ENCODE results near the gene YBX2. TPM values are rescaled to one million over a fixed set of nuclear protein-coding genes. Genes with fewer than 3 reads are reported as not detected.

Gene YBX2
- 0.07 TPM in 1 of 2 replicates, not detected in the other for total RNA-seq

GRCh38 chr17:7294614-7295153 is at the start of gene YBX2:
Gene YBX2 (minus strand): TSS chr17:7294639. CDS start chr17:7294500, 139 bp downstream.

GRCh38 chr17:7336240-7337175 is 42.1 kb upstream of the YBX2 start, which contains the start of gene ACAP1:
Gene ACAP1 (plus strand): TSS chr17:7336529. CDS start chr17:7336735, 206 bp downstream.

GRCh38 chr17:7328840-7329373 is 34.5 kb upstream of the YBX2 start, which contains the start of gene NEURL4:
Gene NEURL4 (minus strand): TSS chr17:7329335. CDS start chr17:7329312, 23 bp downstream.

GRCh38 chr17:7314719-7315569 is 20.5 kb upstream of the YBX2 start, which contains the start of gene GPS2:
Gene GPS2 (minus strand): TSS chr17:7315360. CDS start chr17:7315052, 308 bp downstream.

GRCh38 chr17:7306911-7307685 is 12.7 kb upstream of the YBX2 start, which contains the start of gene EIF5A:
Gene EIF5A (plus strand): TSS chr17:7307628. CDS start chr17:7309636, 2,008 bp downstream.

GRCh38 chr17:7281074-7281952 is 13.1 kb downstream of the YBX2 start, which contains the start of gene SLC2A4:
Gene SLC2A4 (plus strand): TSS chr17:7281718. CDS start chr17:7281935, 217 bp downstream.

DNA sequence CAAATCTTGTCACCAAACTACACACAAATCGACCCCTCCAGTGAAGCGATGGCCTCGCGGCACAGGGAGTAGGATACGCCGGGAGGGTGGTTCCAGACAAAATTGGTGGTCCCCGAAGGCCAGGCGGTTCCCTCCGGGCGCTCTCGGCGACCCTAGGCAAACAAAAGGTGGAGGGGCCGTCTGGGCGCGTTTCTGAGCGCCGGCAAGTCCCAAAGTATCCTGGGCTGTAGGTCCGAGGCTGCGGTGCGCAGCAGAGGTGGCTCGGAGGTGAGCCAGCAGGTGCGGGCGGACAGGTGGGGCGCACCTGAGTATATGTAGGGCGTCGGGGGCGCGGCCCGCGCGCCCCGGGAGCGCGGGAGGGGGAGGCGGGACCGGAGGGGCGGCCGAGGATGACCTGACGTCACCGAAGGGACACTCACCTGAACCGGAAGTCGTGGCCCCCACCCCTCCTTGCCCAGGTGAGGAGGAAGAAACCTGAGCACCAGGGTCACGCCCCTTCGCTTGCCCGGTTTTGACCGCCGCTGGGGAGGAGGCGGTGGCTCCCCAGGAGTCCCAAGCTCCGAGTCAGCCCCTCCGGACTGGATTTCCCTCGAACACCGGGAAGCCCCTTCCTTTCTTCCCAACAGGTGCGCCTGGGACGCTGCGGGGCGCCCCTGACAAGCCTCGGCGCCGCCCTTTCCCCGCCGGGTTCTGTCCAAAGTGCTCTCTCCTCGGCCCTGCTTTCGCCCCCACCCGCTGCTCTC is 32.1 kb downstream of the YBX2 start, which contains the start of gene CLDN7:
Gene CLDN7, minus strand, starts transcription at position 287 of the 743 bp plus-strand sequence. CDS start 435 bp downstream, outside the sequence.

GRCh38 chr17:7252176-7253043 is 42.0 kb downstream of the YBX2 start, which contains the start of gene ELP5:
Gene ELP5 (plus strand): TSS chr17:7252215. CDS start chr17:7252551, 336 bp downstream.

DNA sequence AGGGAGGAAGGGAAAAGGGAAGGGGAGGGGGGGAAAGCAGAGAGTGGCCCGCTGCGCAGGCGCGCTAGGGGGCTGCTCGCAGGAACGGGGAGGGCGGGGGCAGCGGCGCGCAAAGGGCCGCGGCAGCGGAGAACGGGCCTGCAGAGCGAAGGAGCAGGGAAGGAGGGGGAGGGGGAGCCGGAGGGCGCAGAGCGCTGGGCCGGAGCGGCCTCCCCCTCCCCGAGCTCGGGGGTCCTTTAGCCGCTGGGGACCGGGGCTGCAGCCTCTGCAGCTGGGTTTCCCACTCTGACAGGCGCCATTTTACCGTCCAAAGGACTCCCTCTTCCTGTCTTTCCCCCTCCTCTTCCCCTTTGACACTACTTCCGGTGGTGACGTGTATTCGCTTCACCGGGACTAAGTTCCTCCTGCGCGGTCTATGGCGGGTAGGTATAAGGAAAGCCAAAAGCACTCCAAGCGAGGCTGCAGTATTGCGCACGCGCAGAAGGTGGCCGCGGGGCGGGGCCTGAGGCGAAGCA is 42.7 kb downstream of the YBX2 start, which contains the start of gene CTDNEP1:
Gene CTDNEP1, minus strand, starts transcription at position 74 of the 515 bp plus-strand sequence. CDS start 438 bp downstream, outside the sequence.

GRCh38 chr17:7241783-7242716 is 52.4 kb downstream of the YBX2 start, which contains the start of gene GABARAP:
Gene GABARAP (minus strand): TSS chr17:7242449. CDS start chr17:7242330, 119 bp downstream.

DNA sequence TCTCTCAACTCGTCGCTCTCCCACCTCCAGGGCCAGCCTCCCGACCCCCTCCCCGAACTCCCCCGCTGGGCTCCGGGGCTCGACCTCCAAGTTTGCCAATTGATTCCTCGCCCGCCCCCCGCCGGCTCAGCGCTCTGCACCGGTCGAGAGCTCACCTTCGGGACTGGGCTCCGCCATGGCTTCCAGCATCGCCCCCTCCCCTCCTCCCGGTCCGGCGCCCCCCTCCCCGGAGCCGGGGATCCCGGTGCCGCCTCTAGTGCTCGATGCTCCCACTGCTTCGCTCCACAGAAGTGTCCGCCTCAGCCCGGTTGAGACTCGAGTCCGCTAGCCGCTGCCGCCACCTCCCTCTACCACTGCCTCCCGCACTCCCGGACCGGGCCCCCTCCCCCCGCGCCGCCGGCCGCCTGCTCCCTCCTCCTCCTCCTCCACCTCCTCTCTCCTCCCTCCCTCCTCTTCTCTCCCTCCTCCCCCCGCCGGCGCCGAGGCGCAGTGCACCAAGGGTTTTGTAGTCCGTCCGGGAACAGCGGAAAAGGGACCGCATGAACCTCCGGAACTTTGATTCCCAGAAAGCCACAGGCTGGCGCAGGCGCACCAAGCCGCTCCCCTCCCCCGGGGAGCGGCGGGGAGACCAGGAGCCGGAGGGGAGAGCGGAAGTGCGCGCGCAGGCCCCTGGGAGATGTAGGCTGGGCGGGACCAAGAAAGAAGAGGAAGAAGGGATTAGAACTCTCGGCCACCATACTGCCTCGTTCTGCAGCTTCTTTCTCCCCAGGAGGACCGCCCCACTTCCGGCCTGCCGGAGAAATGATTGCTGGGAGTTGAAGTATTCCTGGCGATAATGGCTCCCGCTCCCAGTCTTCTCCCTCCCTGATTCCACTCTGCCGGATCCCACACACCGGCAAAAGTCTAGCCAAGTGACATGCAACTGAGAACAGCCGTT is 55.1 kb downstream of the YBX2 start, which contains the start of gene PHF23:
Gene PHF23, minus strand, starts transcription at position 367 of the 937 bp plus-strand sequence. Its CDS starts 178 bp downstream, at position 189.

Measured in smooth muscle cell of the pulmonary artery (primary cell).